Hepatocyte (in vitro differentiated cells): ENCODE results near the gene TCF7L2.

Experiments
- EZH2 ChIP-seq: fragments of 200-600 bp; sonication (generic); IDR thresholded peaks from 2 replicates; pipeline ENCODE4 v1.6.1; 2016; ENCODE audit warnings: antibody characterized with exemption, mild to moderate bottlenecking, borderline replicate concordance
- EZH2phosphoT487 ChIP-seq: fragments of 200-600 bp; sonication (generic); IDR thresholded peaks from one replicate; pipeline ENCODE4 v1.6.1; 2018; ENCODE audit warnings: antibody characterized with exemption, mild to moderate bottlenecking, low read depth, moderate library complexity; ENCODE audit not compliant: unreplicated experiment, severe bottlenecking
- TF ChIP-seq, protein P1 (sequence below): fragments of 200-600 bp; sonication (generic); IDR thresholded peaks from 2 replicates; pipeline ENCODE4 v1.5.1; 2016; ENCODE audit warnings: antibody characterized with exemption, mild to moderate bottlenecking; ENCODE audit not compliant: poor library complexity

DNA sequence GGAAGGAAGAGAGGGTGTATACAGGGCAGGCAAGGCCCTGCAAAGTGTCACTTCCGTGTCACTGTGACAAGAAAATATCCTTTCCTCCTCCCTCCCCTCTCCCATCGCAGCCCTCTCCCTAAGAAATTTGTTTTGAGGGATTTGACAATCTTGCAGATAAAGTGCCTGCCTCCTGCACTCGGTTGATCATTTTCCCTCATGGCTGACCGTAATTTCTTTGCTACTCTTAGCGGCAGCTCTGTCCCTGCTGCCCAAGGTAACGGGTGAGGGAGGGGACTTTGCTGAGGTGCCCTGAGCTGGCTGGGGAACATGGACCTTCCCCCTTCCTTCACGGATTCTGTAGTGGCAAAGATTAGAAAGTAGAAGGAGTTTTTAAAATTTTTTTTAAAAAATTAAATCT lies 179.1 kb downstream of the TCF7L2 start:
- TF ChIP-seq, protein P1, sequence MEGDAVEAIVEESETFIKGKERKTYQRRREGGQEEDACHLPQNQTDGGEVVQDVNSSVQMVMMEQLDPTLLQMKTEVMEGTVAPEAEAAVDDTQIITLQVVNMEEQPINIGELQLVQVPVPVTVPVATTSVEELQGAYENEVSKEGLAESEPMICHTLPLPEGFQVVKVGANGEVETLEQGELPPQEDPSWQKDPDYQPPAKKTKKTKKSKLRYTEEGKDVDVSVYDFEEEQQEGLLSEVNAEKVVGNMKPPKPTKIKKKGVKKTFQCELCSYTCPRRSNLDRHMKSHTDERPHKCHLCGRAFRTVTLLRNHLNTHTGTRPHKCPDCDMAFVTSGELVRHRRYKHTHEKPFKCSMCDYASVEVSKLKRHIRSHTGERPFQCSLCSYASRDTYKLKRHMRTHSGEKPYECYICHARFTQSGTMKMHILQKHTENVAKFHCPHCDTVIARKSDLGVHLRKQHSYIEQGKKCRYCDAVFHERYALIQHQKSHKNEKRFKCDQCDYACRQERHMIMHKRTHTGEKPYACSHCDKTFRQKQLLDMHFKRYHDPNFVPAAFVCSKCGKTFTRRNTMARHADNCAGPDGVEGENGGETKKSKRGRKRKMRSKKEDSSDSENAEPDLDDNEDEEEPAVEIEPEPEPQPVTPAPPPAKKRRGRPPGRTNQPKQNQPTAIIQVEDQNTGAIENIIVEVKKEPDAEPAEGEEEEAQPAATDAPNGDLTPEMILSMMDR, result no peak
- no peak for TF ChIP-seq EZH2
- no peak for TF ChIP-seq EZH2phosphoT487
